ENCODE data around the gene SLC24A4. TPM values are rescaled to one million over a fixed set of nuclear protein-coding genes. Genes with fewer than 3 reads are reported as not detected.

SLC24A4 gene
- total RNA-seq, 1 donor from 2014 or later, result not detected

DNA sequence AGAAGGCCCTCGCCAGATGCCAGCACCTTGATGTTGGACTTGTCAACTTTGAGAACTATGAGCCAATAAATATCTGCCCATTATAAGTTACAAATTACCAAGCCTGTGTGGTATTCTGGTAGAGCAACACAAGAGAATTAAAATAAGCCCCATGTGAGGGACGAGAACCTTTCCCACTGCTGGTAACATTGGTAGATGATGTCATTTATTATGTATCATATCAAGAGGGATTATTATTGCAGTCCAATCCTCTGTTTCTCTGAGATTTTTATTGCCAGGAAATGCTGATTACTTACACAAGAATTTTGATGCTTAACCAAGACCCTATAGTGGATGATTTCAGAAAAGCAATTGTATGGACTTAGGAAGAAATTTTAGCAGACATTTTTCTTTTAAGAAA lies 40.3 kb upstream of the SLC24A4 start:
- TF ChIP-seq, protein P1, sequence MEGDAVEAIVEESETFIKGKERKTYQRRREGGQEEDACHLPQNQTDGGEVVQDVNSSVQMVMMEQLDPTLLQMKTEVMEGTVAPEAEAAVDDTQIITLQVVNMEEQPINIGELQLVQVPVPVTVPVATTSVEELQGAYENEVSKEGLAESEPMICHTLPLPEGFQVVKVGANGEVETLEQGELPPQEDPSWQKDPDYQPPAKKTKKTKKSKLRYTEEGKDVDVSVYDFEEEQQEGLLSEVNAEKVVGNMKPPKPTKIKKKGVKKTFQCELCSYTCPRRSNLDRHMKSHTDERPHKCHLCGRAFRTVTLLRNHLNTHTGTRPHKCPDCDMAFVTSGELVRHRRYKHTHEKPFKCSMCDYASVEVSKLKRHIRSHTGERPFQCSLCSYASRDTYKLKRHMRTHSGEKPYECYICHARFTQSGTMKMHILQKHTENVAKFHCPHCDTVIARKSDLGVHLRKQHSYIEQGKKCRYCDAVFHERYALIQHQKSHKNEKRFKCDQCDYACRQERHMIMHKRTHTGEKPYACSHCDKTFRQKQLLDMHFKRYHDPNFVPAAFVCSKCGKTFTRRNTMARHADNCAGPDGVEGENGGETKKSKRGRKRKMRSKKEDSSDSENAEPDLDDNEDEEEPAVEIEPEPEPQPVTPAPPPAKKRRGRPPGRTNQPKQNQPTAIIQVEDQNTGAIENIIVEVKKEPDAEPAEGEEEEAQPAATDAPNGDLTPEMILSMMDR (conservative IDR thresholded peaks at IDR 0.05; ENCODE audit: low read depth, low read length), result no peak
- DNase-seq (ENCODE audit: low read depth), result no peak
- H3K4me3 ChIP-seq (ENCODE audit: low read depth, low read length), result no peak overlapping the region

- H3K4me3 ChIP-seq (ENCODE audit: low read depth, low read length), result no peak overlapping the region
- TF ChIP-seq, protein P1 (conservative IDR thresholded peaks at IDR 0.05; ENCODE audit: low read depth, low read length), result no peak
- no peak for DNase-seq (ENCODE audit: low read depth)
Observed at GRCh38 chr14:92285311-92285710, 37.7 kb upstream of the SLC24A4 start.

DNA sequence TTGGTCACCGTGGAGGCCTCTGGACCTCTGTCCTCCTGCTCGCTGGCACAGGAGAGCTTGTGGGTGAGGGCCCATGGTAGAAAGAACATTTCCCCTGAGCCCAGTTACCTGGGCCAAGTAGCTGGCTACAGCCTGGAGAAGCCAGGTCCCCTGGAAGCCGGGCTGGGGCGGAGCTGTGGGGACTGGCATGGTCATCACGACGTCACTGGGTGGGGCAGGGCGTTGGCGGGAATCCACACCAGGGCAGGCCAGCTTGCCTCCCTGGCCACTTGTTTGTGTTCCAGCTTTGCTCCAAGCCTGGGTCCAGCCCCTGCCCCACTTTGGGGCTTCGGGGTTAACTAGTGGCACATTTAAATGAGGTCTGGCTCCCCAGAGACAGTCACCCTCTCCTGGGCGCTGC lies 35.0 kb upstream of the SLC24A4 start:
- no peak for DNase-seq (ENCODE audit: low read depth)
- TF ChIP-seq, protein P1 (conservative IDR thresholded peaks at IDR 0.05; ENCODE audit: low read depth, low read length), result no peak

DNA sequence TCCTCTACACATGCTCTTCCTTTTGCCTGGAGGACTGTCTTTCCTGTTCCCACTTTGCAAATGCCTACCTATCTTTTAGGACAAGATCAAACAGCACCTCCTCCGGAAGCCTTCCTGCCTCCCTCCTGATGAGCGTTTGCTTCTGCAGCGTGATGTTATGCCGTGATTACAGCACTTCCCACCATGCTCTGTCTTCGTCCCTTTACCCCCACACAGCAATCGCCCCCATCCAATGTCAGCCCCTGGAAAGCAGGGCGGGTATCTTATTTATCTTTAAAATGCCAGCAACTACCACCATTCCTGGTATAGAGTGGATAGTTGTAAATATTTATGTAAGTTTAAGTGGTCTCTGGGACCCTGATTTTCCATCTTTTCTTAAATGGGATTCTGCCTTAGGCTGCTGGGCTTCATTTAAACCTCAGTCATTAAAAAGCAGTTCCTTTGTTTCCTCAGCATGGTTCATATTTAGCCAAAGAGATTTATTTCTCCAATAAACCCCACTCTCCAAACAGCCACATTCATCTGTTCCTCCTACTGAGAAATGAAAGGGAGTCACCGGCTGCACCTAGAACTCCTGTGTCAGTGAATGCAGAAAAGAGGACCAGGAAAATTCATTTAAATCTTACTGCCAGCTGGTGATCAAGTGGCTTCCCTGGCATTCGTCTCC lies 33.8 kb upstream of the SLC24A4 start:
- H3K4me3 ChIP-seq (ENCODE audit: low read depth, low read length), result no peak overlapping the region
- TF ChIP-seq, protein P1 (conservative IDR thresholded peaks at IDR 0.05; ENCODE audit: low read depth, low read length), result no peak
- no peak for DNase-seq (ENCODE audit: low read depth)

More for the DNA sequence above, 35.0 kb upstream of the SLC24A4 start:
- H3K4me3 ChIP-seq (ENCODE audit: low read depth, low read length), result no peak overlapping the region

GRCh38 chr14:92292673-92293072 lies 30.3 kb upstream of the SLC24A4 start:
- no peak for DNase-seq (ENCODE audit: low read depth)
- TF ChIP-seq, protein P1 (conservative IDR thresholded peaks at IDR 0.05; ENCODE audit: low read depth, low read length), result no peak
- no peak overlapping the region for H3K4me3 ChIP-seq (ENCODE audit: low read depth, low read length)

DNA sequence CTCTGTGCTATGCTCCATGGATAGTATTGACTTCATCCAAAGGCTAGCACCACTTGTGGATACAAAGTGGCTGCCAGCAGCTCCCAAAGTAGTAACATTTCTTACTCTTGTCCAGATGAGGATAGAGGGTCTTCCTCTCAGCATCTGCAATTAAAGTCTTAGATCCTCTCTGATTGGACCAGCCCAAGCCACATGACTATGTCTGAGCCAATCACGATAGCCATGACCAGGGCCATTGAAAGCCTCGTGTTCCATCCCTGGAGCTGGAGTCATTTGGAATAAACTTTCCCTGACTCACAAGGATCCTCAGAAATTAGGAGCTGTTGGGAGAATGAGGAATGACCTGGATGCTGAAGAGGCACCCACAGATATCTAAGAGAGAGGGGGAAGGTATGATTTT lies 28.5 kb upstream of the SLC24A4 start:
- DNase-seq (ENCODE audit: low read depth), result no peak
- no peak overlapping the region for H3K4me3 ChIP-seq (ENCODE audit: low read depth, low read length)
- TF ChIP-seq, protein P1 (conservative IDR thresholded peaks at IDR 0.05; ENCODE audit: low read depth, low read length), result no peak

All from epithelial cell of proximal tubule (primary cell).